ENCODE measurements around the gene SMCO4.

The SMCO4 gene

DNA sequence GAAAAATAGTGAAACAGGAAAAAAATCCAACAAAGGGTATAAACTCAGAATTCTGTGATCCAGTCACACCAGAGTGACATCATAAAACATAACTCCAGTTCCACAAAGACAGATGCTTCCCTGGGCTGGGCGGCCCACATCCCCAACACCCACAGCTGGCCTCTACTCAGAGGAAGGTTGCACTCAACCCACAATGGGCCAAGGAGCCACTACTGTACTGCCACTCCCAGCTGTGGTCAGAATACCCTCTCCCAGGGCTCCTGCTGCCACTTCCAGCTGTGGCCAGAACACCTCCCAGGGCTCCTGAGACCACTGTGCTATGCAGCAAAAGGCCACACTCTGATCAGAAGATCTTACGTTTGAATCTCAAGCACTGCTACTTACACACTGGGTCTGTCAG, 18.3 kb downstream of the SMCO4 start:
- TF ChIP-seq, protein P1, sequence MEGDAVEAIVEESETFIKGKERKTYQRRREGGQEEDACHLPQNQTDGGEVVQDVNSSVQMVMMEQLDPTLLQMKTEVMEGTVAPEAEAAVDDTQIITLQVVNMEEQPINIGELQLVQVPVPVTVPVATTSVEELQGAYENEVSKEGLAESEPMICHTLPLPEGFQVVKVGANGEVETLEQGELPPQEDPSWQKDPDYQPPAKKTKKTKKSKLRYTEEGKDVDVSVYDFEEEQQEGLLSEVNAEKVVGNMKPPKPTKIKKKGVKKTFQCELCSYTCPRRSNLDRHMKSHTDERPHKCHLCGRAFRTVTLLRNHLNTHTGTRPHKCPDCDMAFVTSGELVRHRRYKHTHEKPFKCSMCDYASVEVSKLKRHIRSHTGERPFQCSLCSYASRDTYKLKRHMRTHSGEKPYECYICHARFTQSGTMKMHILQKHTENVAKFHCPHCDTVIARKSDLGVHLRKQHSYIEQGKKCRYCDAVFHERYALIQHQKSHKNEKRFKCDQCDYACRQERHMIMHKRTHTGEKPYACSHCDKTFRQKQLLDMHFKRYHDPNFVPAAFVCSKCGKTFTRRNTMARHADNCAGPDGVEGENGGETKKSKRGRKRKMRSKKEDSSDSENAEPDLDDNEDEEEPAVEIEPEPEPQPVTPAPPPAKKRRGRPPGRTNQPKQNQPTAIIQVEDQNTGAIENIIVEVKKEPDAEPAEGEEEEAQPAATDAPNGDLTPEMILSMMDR (conservative IDR thresholded peaks at IDR 0.05; ENCODE audit: low read length), result no peak
- H3K4me3 ChIP-seq (ENCODE audit: low read length), result no peak overlapping the region
- no peak for DNase-seq (ENCODE audit: low read depth)

DNA sequence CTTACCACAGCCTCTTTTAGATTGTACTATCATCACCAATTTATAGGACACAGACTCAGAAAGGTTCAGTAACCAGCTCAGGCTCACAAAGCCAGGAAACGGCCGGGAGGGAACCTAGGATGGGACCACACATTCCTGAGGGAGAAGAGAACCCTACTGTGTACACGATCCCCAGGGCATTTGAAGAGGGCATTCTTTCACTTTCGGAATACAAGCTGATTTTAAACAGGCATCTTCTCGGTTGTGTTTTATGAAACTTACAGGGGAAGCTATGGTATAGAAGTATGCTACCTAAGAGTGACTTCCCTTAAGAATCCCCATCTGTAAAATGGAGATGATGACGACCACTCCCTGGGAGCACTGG, 19.0 kb downstream of the SMCO4 start:
- DNase-seq (ENCODE audit: low read depth), result no peak
- TF ChIP-seq, protein P1 (conservative IDR thresholded peaks at IDR 0.05; ENCODE audit: low read length), result no peak
- H3K4me3 ChIP-seq (ENCODE audit: low read length), result no peak overlapping the region

DNA sequence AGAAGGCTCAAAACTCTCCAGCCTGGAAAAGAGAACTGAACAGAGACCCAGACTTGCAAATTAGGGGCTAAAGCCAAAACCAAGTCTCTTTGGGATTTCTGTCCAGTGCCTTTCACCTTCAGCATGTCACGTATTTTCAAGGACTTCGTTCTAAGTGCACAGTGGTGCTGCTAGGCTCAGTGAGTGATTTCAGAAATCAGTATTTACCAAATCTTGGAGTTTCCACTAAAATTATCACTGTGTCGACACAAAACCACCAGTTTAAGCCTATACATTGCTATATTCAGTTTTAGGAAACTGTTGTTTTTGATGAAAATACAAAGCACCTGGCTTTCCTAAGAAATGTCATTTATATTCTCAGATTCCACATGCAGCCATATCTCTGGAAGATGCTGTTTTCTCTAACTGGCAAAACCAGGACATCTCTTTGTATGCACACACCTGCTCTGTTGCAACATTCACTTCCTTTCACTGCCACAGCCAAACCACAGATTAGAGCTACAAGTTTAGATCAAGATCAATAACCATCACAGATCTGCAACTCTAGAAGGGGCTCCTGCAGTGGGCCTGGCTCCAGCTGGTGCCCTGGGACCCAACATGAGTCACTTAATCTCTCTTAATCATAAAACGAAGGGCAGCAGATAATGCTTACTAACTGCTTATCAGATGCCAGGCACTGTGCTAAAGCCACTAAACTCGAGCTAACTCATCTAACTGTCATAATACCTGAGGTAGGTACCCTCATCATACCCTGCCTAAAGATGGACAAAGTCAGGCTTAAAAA, 22.3 kb downstream of the SMCO4 start:
- DNase-seq (ENCODE audit: low read depth), result no peak
- TF ChIP-seq, protein P1 (conservative IDR thresholded peaks at IDR 0.05; ENCODE audit: low read length), result no peak
- no peak overlapping the region for H3K4me3 ChIP-seq (ENCODE audit: low read length)

DNA sequence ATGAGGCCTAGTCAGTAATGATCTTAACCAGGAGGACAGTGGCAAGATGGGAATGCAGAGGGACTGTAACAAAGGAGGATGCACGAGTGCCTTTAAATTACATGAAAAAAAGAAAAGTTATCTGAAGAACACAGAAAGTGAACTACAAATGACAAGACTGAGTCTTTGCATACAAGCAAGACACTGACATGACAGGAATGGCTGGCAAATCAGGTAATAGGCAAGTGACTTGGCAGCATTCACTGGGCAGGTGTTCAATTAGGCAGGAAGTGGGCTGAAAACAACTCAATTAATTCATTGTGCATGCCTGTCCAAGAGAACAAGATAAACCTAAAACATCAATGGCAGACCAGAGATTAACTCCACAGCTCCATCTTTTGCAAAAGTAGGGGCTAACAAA, 24.0 kb downstream of the SMCO4 start:
- no peak overlapping the region for H3K4me3 ChIP-seq (ENCODE audit: low read length)
- DNase-seq (ENCODE audit: low read depth), result no peak
- TF ChIP-seq, protein P1 (conservative IDR thresholded peaks at IDR 0.05; ENCODE audit: low read length), result no peak

DNA sequence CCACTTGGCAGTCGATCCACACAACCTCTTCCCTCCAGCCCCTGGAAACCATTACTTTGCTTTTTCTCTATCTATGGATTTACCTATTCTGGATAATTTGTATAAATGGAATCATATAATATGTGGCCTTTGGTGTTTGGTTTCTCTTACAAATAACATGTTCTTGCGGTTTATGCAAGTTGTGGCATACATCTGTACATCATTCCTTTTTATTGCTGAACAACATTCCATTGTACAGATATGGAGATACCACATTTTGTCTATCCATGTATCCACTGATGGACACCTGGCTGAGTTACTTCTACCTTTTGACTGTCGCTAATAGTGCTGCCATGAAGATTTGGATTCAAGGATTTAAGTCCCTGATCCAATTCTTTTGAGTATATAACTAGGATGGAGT, 25.1 kb downstream of the SMCO4 start:
- no peak overlapping the region for H3K4me3 ChIP-seq (ENCODE audit: low read length)
- TF ChIP-seq, protein P1 (conservative IDR thresholded peaks at IDR 0.05; ENCODE audit: low read length), result no peak
- DNase-seq (ENCODE audit: low read depth), result no peak

DNA sequence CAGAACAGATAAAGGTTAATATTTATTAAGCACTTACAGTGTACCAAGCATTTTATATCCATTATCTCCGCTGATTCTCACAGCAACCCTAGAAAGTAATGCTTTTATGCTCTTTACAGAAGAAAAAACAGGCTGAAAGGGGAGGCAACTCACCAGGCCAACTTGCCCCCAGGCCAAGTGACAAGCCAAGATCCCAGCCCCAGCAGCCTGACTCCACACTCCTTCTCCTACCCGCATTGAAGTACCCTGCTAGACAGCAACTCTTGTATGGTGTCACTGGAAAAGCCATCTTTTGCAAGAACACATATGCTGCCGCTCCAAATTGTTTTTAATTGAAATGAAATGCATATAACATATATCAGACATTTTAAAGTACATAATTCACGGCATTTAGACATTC, 25.6 kb downstream of the SMCO4 start:
- TF ChIP-seq, protein P1 (conservative IDR thresholded peaks at IDR 0.05; ENCODE audit: low read length), result no peak
- H3K4me3 ChIP-seq (ENCODE audit: low read length), result no peak overlapping the region
- no peak for DNase-seq (ENCODE audit: low read depth)

DNA sequence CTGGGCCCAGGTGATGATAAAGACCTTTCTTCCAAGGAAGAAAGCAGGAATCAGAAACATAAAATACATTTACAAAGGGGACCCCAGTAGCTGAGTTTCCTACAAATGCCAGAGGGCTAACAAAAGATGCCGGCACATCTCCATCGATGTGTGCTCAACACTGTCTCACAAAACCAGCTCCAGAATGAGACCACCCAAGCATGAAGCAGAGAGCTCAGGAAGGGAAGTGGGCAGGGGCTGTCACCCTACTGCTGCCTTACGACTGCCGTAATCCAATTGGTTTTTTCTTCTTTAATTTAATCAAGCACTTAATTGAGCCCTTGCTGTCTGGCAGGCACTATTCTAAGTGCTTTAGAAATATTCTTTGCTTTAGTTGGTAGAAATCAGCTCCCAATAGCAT, 26.1 kb downstream of the SMCO4 start:
- TF ChIP-seq, protein P1 (conservative IDR thresholded peaks at IDR 0.05; ENCODE audit: low read length), result no peak
- no peak overlapping the region for H3K4me3 ChIP-seq (ENCODE audit: low read length)
- no peak for DNase-seq (ENCODE audit: low read depth)

Measured in AG10803 (cell line).